ENCODE data around the gene RASA1. TPM values are rescaled to one million over a fixed set of nuclear protein-coding genes. Genes with fewer than 3 reads are reported as not detected.
"Not testable (repeated sequence)": the region's sequence is repeated elsewhere in the genome, so short reads cannot be mapped to it uniquely, and the experiment has no call there.

Gene RASA1
- total RNA-seq, 2 experiments from 2014 or later, result 19.0 to 20.6 TPM

- H3K27ac Mint-ChIP-seq, result no peak overlapping the region
Measured at GRCh38 chr5:87263498-87263897, 4.2 kb upstream of the RASA1 start.

DNA sequence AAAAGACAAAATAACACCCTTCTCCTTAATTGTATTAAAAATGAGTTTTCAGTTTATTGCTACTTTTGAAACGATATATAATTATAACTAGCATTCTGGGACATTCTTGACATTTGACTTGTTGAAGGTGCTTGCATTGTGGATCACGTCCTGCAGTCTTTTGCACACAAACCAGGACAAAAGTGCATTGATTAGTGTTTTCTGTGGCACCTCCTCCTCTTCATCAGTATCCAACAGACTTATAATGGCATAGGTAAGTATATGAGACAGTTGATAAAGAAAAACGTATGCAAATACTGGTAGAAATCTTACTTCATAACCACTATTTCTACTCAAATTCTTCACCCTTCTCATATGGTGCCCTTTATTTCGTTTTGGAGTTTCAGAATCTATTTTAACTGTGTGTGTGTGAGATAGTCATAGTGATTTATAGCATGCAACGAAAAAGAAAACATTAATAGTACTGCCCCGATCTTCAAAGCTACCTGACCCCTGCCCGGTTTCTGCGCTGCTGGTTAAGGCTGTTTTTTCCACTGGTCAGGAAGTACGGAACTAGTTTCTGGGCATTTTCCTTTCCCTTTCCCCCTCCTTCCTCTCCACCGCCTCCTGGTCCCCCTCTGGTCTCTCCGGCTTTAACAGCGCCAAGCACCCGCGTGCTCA lies 639 bp upstream of the RASA1 start:
- Mint-ChIP-seq H3K4me1 (peaks cover 35% of the 10 kb centered on the region), H3K9me3 (no peaks in the 10 kb centered on the region), H3K27me3 (peaks cover 3% of the 10 kb centered on the region), H3K36me3 (ENCODE audit: low read depth) (peaks cover 18% of the 10 kb centered on the region), H3K27ac (peak overlapping the region; percentile 96), H3K4me3 (peak overlapping the region; percentile 95)
- no peak for DNase-seq
- POLR2A ChIA-PET, result no interaction called here
- CTCF ChIA-PET, result no interaction called here

More at GRCh38 chr5:87263498-87263897, 4.2 kb upstream of the RASA1 start:
- POLR2A ChIA-PET, result no interaction called here
- peaks cover 3% of the 10 kb centered on the region for H3K27me3 Mint-ChIP-seq
- H3K9me3 Mint-ChIP-seq, result no peaks in the 10 kb centered on the region
- no peak overlapping the region for H3K4me3 Mint-ChIP-seq
- no peak for DNase-seq
- peaks cover 3% of the 10 kb centered on the region for H3K36me3 Mint-ChIP-seq (ENCODE audit: low read depth)
- H3K4me1 Mint-ChIP-seq, result peaks cover 22% of the 10 kb centered on the region
- CTCF ChIA-PET, result no interaction called here

DNA sequence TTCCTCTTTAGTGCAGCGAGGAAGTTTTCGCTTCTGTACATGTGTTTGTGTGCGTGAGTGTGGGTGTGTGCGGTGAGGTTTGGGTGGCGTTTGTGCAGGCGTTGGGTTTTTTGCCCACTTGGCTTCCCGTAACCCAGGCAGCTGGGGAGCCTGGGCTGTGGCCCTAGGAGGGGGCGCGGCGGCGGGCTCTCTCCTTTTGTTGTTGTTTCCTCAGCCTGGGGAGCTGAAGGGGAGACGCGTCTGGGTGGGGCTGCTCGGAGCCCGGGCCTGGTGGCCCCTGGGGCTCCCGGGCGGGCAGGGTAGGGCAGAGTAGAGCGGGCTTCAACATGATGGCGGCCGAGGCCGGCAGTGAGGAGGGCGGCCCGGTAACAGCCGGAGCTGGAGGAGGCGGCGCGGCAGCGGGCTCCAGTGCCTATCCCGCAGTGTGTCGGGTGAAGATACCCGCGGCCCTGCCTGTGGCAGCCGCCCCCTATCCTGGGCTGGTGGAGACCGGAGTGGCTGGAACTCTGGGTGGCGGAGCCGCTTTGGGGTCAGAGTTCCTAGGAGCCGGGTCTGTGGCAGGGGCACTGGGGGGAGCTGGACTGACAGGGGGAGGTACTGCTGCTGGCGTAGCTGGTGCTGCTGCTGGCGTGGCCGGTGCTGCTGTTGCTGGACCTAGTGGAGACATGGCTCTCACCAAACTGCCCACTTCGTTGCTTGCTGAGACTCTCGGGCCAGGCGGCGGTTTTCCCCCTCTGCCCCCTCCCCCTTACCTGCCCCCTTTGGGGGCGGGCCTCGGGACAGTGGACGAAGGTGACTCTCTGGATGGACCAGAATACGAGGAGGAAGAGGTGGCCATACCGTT lies 665 bp downstream of the RASA1 start:
- Mint-ChIP-seq H3K4me1 (peaks cover 35% of the 10 kb centered on the region), H3K4me3 (peak overlapping the region; percentile 95), H3K27me3 (peaks cover 3% of the 10 kb centered on the region), H3K9me3 (no peaks in the 10 kb centered on the region), H3K36me3 (ENCODE audit: low read depth) (peaks cover 22% of the 10 kb centered on the region), H3K27ac (peak overlapping the region; percentile 96)
- ChIA-PET POLR2A (no interaction called here), CTCF (interaction anchor here (0.6 to 0.7 kb wide), 2 partner anchors 81 to 220 kb away, joined by 3 to 5 read pairs; no protein-coding TSS in a partner anchor)
- DNase-seq, result peak; percentile 76

- DNase-seq, result no peak
- Mint-ChIP-seq H3K9me3 (no peaks in the 10 kb centered on the region), H3K4me3 (peak overlapping the region; percentile 95), H3K4me1 (peaks cover 35% of the 10 kb centered on the region), H3K27me3 (peaks cover 3% of the 10 kb centered on the region), H3K36me3 (ENCODE audit: low read depth) (peaks cover 22% of the 10 kb centered on the region), H3K27ac (peak overlapping the region; percentile 64)
- ChIA-PET POLR2A (interaction anchor here (0.9 kb wide), 1 partner anchor 13 kb away, joined by 3 read pairs; no protein-coding TSS in a partner anchor), CTCF (no interaction called here)
Measured at GRCh38 chr5:87268970-87269377, 1.3 kb downstream of the RASA1 start.

DNA sequence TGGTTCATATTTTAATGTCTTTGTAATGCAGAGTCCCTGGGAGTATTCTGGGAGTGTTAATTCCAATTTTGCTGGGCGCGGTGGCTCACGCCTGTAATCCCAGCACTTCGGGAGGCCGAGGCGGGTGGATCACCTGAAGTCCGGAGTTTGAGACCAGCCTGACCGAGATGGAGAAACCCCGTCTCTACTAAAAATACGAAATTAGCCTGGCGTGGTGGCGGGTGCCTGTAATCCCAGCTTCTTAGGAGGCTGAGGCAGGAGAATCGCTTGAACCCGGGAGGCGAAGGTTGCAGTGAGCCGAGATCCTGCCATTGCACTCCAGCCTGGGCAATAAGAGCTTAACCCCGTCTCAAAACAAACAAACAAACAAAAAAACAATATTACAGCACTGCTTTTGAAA lies 3.2 kb downstream of the RASA1 start:
- H3K36me3 Mint-ChIP-seq (ENCODE audit: low read depth), result peaks cover 27% of the 10 kb centered on the region
- H3K27ac Mint-ChIP-seq, DNase-seq, H3K9me3 Mint-ChIP-seq, H3K27me3 Mint-ChIP-seq, H3K4me3 Mint-ChIP-seq, POLR2A ChIA-PET: not testable (repeated sequence)
- peaks cover 39% of the 10 kb centered on the region for H3K4me1 Mint-ChIP-seq
- CTCF ChIA-PET, result interaction anchor here (0.7 kb wide), 1 partner anchor 59 kb away, joined by 3 read pairs; no protein-coding TSS in a partner anchor

GRCh38 chr5:87276655-87277054 lies 9.0 kb downstream of the RASA1 start:
- peaks cover 32% of the 10 kb centered on the region for H3K4me1 Mint-ChIP-seq
- CTCF ChIA-PET, result no interaction called here
- H3K36me3 Mint-ChIP-seq (ENCODE audit: low read depth), result peaks cover 40% of the 10 kb centered on the region
- no peak overlapping the region for H3K27ac Mint-ChIP-seq
- no peak overlapping the region for H3K4me3 Mint-ChIP-seq
- POLR2A ChIA-PET, result no interaction called here
- no peaks in the 10 kb centered on the region for H3K9me3 Mint-ChIP-seq
- no peaks in the 10 kb centered on the region for H3K27me3 Mint-ChIP-seq
- no peak for DNase-seq

GRCh38 chr5:87277279-87277835 lies 9.7 kb downstream of the RASA1 start:
- DNase-seq, result no peak
- H3K27me3 Mint-ChIP-seq, result no peaks in the 10 kb centered on the region
- no peak overlapping the region for H3K4me3 Mint-ChIP-seq
- POLR2A ChIA-PET, result no interaction called here
- H3K9me3 Mint-ChIP-seq, result no peaks in the 10 kb centered on the region
- H3K4me1 Mint-ChIP-seq, result peaks cover 35% of the 10 kb centered on the region
- peaks cover 43% of the 10 kb centered on the region for H3K36me3 Mint-ChIP-seq (ENCODE audit: low read depth)
- no peak overlapping the region for H3K27ac Mint-ChIP-seq
- CTCF ChIA-PET, result no interaction called here

GRCh38 chr5:87278590-87279100 lies 11.0 kb downstream of the RASA1 start:
- Mint-ChIP-seq H3K36me3 (ENCODE audit: low read depth) (peaks cover 41% of the 10 kb centered on the region), H3K9me3 (no peaks in the 10 kb centered on the region), H3K4me1 (peaks cover 40% of the 10 kb centered on the region), H3K27ac (no peak overlapping the region), H3K4me3 (no peak overlapping the region), H3K27me3 (no peaks in the 10 kb centered on the region)
- CTCF ChIA-PET, result no interaction called here
- no peak for DNase-seq
- POLR2A ChIA-PET, result no interaction called here

GRCh38 chr5:87282269-87282668 lies 14.6 kb downstream of the RASA1 start:
- POLR2A ChIA-PET, result no interaction called here
- CTCF ChIA-PET, result no interaction called here
- Mint-ChIP-seq H3K9me3 (no peaks in the 10 kb centered on the region), H3K4me1 (peaks cover 33% of the 10 kb centered on the region), H3K36me3 (ENCODE audit: low read depth) (peaks cover 36% of the 10 kb centered on the region), H3K27ac (peak overlapping the region; percentile 89), H3K4me3 (peak overlapping the region; percentile 54), H3K27me3 (no peaks in the 10 kb centered on the region)
- DNase-seq, result no peak

DNA sequence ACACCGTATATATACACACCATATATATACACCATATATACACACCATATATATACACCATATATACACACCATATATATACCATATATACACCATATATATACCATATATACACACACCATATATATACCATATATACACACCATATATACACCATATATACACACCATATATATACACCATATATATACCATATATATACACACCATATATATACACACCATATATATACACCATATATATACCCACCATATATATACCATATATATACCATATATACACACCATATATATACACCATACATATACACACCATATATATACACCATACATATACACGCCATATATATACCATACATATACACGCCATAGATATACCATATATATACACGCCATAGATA lies 19.6 kb downstream of the RASA1 start:
- DNase-seq, CTCF ChIA-PET, H3K27me3 Mint-ChIP-seq, H3K4me3 Mint-ChIP-seq, H3K27ac Mint-ChIP-seq, POLR2A ChIA-PET: not testable (repeated sequence)
- peaks cover 16% of the 10 kb centered on the region for H3K9me3 Mint-ChIP-seq
- H3K36me3 Mint-ChIP-seq (ENCODE audit: low read depth), result peaks cover 36% of the 10 kb centered on the region
- peaks cover 15% of the 10 kb centered on the region for H3K4me1 Mint-ChIP-seq

GRCh38 chr5:87298692-87299362 lies 31.1 kb downstream of the RASA1 start:
- peaks cover 43% of the 10 kb centered on the region for H3K4me1 Mint-ChIP-seq
- peaks cover 31% of the 10 kb centered on the region for H3K36me3 Mint-ChIP-seq (ENCODE audit: low read depth)
- ChIA-PET CTCF (interaction anchor here (1.5 kb wide), 1 partner anchor 15 kb away, joined by 6 read pairs; no protein-coding TSS in a partner anchor), POLR2A (no interaction called here)
- no peaks in the 10 kb centered on the region for H3K27me3 Mint-ChIP-seq
- no peak overlapping the region for H3K4me3 Mint-ChIP-seq
- DNase-seq, result no peak
- H3K9me3 Mint-ChIP-seq, result peaks cover 10% of the 10 kb centered on the region
- H3K27ac Mint-ChIP-seq, result no peak overlapping the region

DNA sequence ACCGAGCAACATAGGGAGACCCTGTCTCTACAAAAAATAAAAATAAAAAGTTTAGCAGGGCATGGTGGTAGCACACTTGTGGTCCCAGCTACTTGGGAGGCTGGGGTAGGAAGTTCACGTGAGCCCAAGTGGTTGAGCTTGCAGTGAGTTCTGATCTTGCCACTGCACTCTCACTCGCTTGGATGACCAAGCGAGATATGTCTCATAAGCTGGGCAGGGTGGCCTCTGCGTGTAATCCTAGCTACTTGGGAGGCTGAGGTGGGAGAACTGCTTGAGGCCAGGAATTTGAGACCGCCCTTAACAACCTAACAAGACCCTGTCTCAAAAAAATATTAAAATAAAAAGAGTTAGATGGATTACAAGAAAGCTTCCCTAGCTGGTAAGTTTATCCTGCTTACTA lies 32.5 kb downstream of the RASA1 start:
- H3K27me3 Mint-ChIP-seq, result no peaks in the 10 kb centered on the region
- CTCF ChIA-PET, result no interaction called here
- peaks cover 38% of the 10 kb centered on the region for H3K36me3 Mint-ChIP-seq (ENCODE audit: low read depth)
- H3K27ac Mint-ChIP-seq, result no peak overlapping the region
- POLR2A ChIA-PET, result no interaction called here
- peaks cover 9% of the 10 kb centered on the region for H3K9me3 Mint-ChIP-seq
- peaks cover 42% of the 10 kb centered on the region for H3K4me1 Mint-ChIP-seq
- no peak for DNase-seq
- no peak overlapping the region for H3K4me3 Mint-ChIP-seq

- H3K27ac Mint-ChIP-seq, result no peak overlapping the region
- peaks cover 15% of the 10 kb centered on the region for H3K9me3 Mint-ChIP-seq
- peaks cover 44% of the 10 kb centered on the region for H3K36me3 Mint-ChIP-seq (ENCODE audit: low read depth)
- DNase-seq, result no peak
- peaks cover 42% of the 10 kb centered on the region for H3K4me1 Mint-ChIP-seq
- ChIA-PET POLR2A (no interaction called here), CTCF (no interaction called here)
- no peak overlapping the region for H3K4me3 Mint-ChIP-seq
- H3K27me3 Mint-ChIP-seq, result no peaks in the 10 kb centered on the region
Measured at GRCh38 chr5:87300744-87301143, 33.1 kb downstream of the RASA1 start.
